CD4-positive, alpha-beta T cell treated with Interleukin-4 for 4 hours (primary cell): Measurements from ENCODE around the gene CBARP.
"Not testable (repeated sequence)": the region's sequence is repeated elsewhere in the genome, so short reads cannot be mapped to it uniquely, and the experiment has no call there.

Experiments
- DNase-seq: peaks from one replicate; pipeline ENCODE4 v3.0.0-alpha.2; 2020

The CBARP gene

GRCh38 chr19:1224047-1224825 is 13.6 kb downstream of the CBARP start:
- DNase-seq, result no peak

- DNase-seq, result no peak
Measured at GRCh38 chr19:1223018-1223855, 14.6 kb downstream of the CBARP start.

- no peak for DNase-seq
Measured at GRCh38 chr19:1222394-1222793, 15.4 kb downstream of the CBARP start.

GRCh38 chr19:1221904-1222255 is 15.9 kb downstream of the CBARP start:
- no peak for DNase-seq

GRCh38 chr19:1220976-1221903 is 16.6 kb downstream of the CBARP start:
- no peak for DNase-seq

GRCh38 chr19:1220477-1220930 is 17.3 kb downstream of the CBARP start:
- no peak for DNase-seq

GRCh38 chr19:1219786-1220476 is 17.9 kb downstream of the CBARP start:
- no peak for DNase-seq

- DNase-seq, result no peak
Measured at GRCh38 chr19:1218751-1219567, 18.8 kb downstream of the CBARP start.

GRCh38 chr19:1217366-1217765 is 20.4 kb downstream of the CBARP start:
- no peak for DNase-seq

- DNase-seq, result no peak
Measured at GRCh38 chr19:1216756-1217155, 21.0 kb downstream of the CBARP start.

GRCh38 chr19:1214862-1215731 is 22.7 kb downstream of the CBARP start:
- DNase-seq, result no peak

- no peak for DNase-seq
Measured at GRCh38 chr19:1214299-1214861, 23.4 kb downstream of the CBARP start.

- peak; percentile 51 for DNase-seq
Measured at GRCh38 chr19:1213391-1214286, 24.2 kb downstream of the CBARP start.

- DNase-seq, result no peak
Measured at GRCh38 chr19:1211494-1212234, 26.1 kb downstream of the CBARP start.

GRCh38 chr19:1210227-1210538 is 27.6 kb downstream of the CBARP start:
- DNase-seq, result no peak

GRCh38 chr19:1208830-1209229 is 29.0 kb downstream of the CBARP start:
- not testable (repeated sequence) for DNase-seq

GRCh38 chr19:1206864-1207450 is 30.8 kb downstream of the CBARP start:
- peak; percentile 14 for DNase-seq
